K562 (cell line): Measurements from ENCODE around the gene KRT77. TPM values are rescaled to one million over a fixed set of nuclear protein-coding genes. Genes with fewer than 3 reads are reported as not detected.

Experiments
- BCL6 ChIP-seq: fragments of 250-450 bp; sonication (Bioruptor Pico); IDR thresholded peaks from 2 replicates; pipeline ENCODE4 v1.4.0; 2020
- ELF2 ChIP-seq: fragments of 250-450 bp; sonication (Bioruptor Pico); IDR thresholded peaks from 2 replicates; pipeline ENCODE4 v1.5.0; 2021; ENCODE audit warnings: mild to moderate bottlenecking
- MAFF ChIP-seq: IDR thresholded peaks from 2 replicates; pipeline ENCODE4 v1.6.1; 2012; ENCODE audit warnings: low read length, improper control_type of control experiment
- ZKSCAN1 ChIP-seq: fragments of 150-350 bp; IDR thresholded peaks from 2 replicates; pipeline ENCODE4 v1.6.1; 2016; ENCODE audit warnings: low read depth, low read length
- ZNF165 ChIP-seq: fragments of 250-450 bp; sonication (Bioruptor Pico); IDR thresholded peaks from 2 replicates; pipeline ENCODE4 v1.4.0; 2020; ENCODE audit warnings: borderline replicate concordance
- ZNF217 ChIP-seq: sonication (generic); formaldehyde crosslinking; IDR thresholded peaks from 2 replicates; pipeline ENCODE4 v1.8.0; 2022; ENCODE audit warnings: mild to moderate bottlenecking, missing genetic modification reagents
- ZNF263 ChIP-seq: sonication (generic); formaldehyde crosslinking; IDR thresholded peaks from 2 replicates; pipeline ENCODE4 v1.8.0; 2022; ENCODE audit warnings: mild to moderate bottlenecking, missing genetic modification reagents, borderline replicate concordance
- ZNF274 ChIP-seq: IDR thresholded peaks from 2 replicates; pipeline ENCODE4 v1.6.1; 2011; ENCODE audit warnings: low read depth, mild to moderate bottlenecking, low read length, moderate library complexity, borderline replicate concordance
- ZNF507 ChIP-seq: conservative IDR thresholded peaks from 2 replicates; pipeline ENCODE4 v1.6.1; 2017; ENCODE audit warnings: missing genetic modification characterization, missing compliant biosample characterization
- polyA plus RNA-seq, 8 experiments: library from polyadenylated mRNA; depleted of rRNA in 4 of 8; stranded (reverse) in 5 of 8; unstranded in 3 of 8; fragments of >200 nt; fragmentation: Nextera tagmentation in 2 of 8; fragmentation: Illumina TruSeq in 1 of 8; extraction: Ambion mirVana in 2 of 8; extraction: Trizol in 1 of 8; gene quantifications; 2 replicates each; pipeline versions ENCODE4 v1.2.1 to v1.2.3, GENCODE V29; 2011 to 2014; ENCODE audit warnings: inconsistent platforms in 1 of 8, missing spikeins in 1 of 8
- total RNA-seq, 7 experiments: library from RNA; depleted of rRNA in 6 of 7; stranded (reverse); fragments of >200 nt in 6 of 7; fragmentation: Illumina TruSeq in 2 of 7; extraction: Trizol in 2 of 7; gene quantifications; 2 replicates each; pipeline versions ENCODE4 v1.2.1 to v1.2.3, GENCODE V29; 2011 to 2021; ENCODE audit warnings: low replicate concordance in 1 of 7
- TF ChIP-seq, protein P1 (sequence below): fragments of 450-650 bp; formaldehyde crosslinking; IDR thresholded peaks from 2 replicates; pipeline ENCODE4 v1.4.0; 2020; ENCODE audit warnings: mild to moderate bottlenecking, moderate library complexity
- TF ChIP-seq, protein P2 (sequence below), 2 experiments: fragments of 450-650 bp; conservative IDR thresholded peaks; 2 replicates each; pipeline ENCODE4 v1.6.1; 2017; ENCODE audit warnings: mild to moderate bottlenecking in 2 of 2, moderate library complexity in 2 of 2
- TF ChIP-seq, protein P3 (sequence below): fragments of 250-450 bp; sonication (Bioruptor Pico); IDR thresholded peaks from 2 replicates; pipeline ENCODE4 v1.5.0; 2021
- TF ChIP-seq, protein P4 (sequence below): fragments of 250-450 bp; sonication (Bioruptor Pico); IDR thresholded peaks from 2 replicates; pipeline ENCODE4 v1.8.0; 2022; ENCODE audit warnings: inconsistent platforms, mild to moderate bottlenecking, moderate library complexity, borderline replicate concordance
- TF ChIP-seq, protein P5 (sequence below), 2 experiments: fragments of 450-650 bp; IDR thresholded peaks; 2 replicates each; pipeline ENCODE4 v1.6.1; 2018; ENCODE audit warnings: mild to moderate bottlenecking in 2 of 2, low read depth in 1 of 2; ENCODE audit not compliant: partially characterized antibody in 2 of 2
- TF ChIP-seq, protein P6 (sequence below), 2 experiments: fragments of 250-450 bp in 1 of 2; fragments of 450-650 bp in 1 of 2; sonication (Bioruptor Pico) in 1 of 2; IDR thresholded peaks; 2 replicates each; pipeline versions ENCODE4 v1.6.1 to v1.8.0; 2016 to 2021; ENCODE audit warnings: mild to moderate bottlenecking in 2 of 2, moderate library complexity in 2 of 2, missing compliant biosample characterization in 1 of 2, missing genetic modification characterization in 1 of 2

The KRT77 gene
- total and polyA plus RNA-seq, 9 of the 15 experiments (the other 6 are each of a cell fraction or from before 2014, with no cell fraction given), result not detected

DNA sequence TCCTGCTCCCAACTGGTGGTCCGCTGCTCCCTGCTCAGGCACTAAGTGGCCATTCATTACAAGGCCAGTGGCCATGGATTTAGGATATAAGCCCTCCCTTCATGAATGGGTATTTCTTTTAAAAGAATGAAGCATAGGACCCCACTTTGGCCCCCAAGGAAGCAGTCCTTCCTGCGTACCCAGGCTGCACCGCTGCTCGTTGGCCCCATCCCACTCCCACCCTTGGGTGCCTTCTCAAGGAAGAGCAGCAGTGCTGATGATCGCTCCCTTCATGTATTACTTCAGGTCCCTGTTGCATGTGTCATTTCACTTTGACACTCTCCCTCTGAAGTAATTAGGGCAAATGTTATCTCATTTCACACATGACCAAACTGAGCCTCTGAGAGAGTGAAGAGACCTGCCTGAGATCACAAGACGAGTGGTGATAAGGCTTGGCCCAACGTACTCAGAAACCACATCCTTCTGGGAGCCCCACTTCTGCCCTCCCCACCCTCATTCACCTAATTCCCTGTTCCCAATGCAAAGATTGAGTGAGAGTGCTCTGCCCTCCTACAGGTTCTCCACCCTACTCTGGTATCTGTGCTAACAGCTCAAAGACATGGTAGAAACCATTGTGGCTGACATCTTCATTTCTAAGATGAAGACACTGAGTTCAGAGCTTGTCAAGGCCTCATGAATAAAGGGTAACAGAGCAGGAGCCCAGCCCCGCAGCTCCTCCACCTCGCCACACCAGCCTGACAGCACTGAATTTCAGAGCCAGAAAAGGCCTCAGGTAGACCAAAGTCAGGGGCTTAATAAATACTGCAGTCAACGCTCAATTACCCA, 41.0 kb downstream of the KRT77 start (continued):
- TF ChIP-seq, protein P1, sequence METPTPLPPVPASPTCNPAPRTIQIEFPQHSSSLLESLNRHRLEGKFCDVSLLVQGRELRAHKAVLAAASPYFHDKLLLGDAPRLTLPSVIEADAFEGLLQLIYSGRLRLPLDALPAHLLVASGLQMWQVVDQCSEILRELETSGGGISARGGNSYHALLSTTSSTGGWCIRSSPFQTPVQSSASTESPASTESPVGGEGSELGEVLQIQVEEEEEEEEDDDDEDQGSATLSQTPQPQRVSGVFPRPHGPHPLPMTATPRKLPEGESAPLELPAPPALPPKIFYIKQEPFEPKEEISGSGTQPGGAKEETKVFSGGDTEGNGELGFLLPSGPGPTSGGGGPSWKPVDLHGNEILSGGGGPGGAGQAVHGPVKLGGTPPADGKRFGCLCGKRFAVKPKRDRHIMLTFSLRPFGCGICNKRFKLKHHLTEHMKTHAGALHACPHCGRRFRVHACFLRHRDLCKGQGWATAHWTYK (CRISPR knock-in tag), result peak; percentile 82; the same call in 1 of the 2 replicates
- TF ChIP-seq MAFF (no peak; the same call in 1 of the 2 replicates), ZKSCAN1 (no peak), ZNF274 (no peak; the same call in 1 of the 2 replicates), ZNF165 (CRISPR knock-in tag) (peak; percentile 46; the same call in 1 of the 2 replicates), ZNF217 (no peak), ELF2 (CRISPR knock-in tag) (peak; percentile 42; the same call in 1 of the 2 replicates), ZNF507 (tag) (no peak), BCL6 (CRISPR knock-in tag) (peak; percentile 64; the same call in 1 of the 2 replicates), ZNF263 (CRISPR knock-in tag) (no peak)
- TF ChIP-seq, protein P2, sequence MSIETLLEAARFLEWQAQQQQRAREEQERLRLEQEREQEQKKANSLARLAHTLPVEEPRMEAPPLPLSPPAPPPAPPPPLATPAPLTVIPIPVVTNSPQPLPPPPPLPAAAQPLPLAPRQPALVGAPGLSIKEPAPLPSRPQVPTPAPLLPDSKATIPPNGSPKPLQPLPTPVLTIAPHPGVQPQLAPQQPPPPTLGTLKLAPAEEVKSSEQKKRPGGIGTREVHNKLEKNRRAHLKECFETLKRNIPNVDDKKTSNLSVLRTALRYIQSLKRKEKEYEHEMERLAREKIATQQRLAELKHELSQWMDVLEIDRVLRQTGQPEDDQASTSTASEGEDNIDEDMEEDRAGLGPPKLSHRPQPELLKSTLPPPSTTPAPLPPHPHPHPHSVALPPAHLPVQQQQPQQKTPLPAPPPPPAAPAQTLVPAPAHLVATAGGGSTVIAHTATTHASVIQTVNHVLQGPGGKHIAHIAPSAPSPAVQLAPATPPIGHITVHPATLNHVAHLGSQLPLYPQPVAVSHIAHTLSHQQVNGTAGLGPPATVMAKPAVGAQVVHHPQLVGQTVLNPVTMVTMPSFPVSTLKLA (conservative IDR thresholded peaks at IDR 0.05), result peak in 1 of 2 experiments; percentile 76; a peak in 3 of 4 replicates
- TF ChIP-seq, protein P3, sequence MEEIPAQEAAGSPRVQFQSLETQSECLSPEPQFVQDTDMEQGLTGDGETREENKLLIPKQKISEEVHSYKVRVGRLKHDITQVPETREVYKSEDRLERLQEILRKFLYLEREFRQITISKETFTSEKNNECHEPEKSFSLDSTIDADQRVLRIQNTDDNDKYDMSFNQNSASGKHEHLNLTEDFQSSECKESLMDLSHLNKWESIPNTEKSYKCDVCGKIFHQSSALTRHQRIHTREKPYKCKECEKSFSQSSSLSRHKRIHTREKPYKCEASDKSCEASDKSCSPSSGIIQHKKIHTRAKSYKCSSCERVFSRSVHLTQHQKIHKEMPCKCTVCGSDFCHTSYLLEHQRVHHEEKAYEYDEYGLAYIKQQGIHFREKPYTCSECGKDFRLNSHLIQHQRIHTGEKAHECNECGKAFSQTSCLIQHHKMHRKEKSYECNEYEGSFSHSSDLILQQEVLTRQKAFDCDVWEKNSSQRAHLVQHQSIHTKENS (CRISPR knock-in tag), result no peak
- TF ChIP-seq, protein P4, sequence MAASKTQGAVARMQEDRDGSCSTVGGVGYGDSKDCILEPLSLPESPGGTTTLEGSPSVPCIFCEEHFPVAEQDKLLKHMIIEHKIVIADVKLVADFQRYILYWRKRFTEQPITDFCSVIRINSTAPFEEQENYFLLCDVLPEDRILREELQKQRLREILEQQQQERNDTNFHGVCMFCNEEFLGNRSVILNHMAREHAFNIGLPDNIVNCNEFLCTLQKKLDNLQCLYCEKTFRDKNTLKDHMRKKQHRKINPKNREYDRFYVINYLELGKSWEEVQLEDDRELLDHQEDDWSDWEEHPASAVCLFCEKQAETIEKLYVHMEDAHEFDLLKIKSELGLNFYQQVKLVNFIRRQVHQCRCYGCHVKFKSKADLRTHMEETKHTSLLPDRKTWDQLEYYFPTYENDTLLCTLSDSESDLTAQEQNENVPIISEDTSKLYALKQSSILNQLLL (CRISPR knock-in tag), result no peak
- TF ChIP-seq, protein P5, sequence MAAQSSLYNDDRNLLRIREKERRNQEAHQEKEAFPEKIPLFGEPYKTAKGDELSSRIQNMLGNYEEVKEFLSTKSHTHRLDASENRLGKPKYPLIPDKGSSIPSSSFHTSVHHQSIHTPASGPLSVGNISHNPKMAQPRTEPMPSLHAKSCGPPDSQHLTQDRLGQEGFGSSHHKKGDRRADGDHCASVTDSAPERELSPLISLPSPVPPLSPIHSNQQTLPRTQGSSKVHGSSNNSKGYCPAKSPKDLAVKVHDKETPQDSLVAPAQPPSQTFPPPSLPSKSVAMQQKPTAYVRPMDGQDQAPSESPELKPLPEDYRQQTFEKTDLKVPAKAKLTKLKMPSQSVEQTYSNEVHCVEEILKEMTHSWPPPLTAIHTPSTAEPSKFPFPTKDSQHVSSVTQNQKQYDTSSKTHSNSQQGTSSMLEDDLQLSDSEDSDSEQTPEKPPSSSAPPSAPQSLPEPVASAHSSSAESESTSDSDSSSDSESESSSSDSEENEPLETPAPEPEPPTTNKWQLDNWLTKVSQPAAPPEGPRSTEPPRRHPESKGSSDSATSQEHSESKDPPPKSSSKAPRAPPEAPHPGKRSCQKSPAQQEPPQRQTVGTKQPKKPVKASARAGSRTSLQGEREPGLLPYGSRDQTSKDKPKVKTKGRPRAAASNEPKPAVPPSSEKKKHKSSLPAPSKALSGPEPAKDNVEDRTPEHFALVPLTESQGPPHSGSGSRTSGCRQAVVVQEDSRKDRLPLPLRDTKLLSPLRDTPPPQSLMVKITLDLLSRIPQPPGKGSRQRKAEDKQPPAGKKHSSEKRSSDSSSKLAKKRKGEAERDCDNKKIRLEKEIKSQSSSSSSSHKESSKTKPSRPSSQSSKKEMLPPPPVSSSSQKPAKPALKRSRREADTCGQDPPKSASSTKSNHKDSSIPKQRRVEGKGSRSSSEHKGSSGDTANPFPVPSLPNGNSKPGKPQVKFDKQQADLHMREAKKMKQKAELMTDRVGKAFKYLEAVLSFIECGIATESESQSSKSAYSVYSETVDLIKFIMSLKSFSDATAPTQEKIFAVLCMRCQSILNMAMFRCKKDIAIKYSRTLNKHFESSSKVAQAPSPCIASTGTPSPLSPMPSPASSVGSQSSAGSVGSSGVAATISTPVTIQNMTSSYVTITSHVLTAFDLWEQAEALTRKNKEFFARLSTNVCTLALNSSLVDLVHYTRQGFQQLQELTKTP (IDR thresholded peaks at IDR 0.05; ENCODE audit: low read depth in 1 of 2, partially characterized antibody in 2 of 2), result peak; percentile 67 to 93
- TF ChIP-seq, protein P6, sequence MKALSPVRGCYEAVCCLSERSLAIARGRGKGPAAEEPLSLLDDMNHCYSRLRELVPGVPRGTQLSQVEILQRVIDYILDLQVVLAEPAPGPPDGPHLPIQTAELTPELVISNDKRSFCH (CRISPR knock-in tag; IDR thresholded peaks at IDR 0.05), result no peak
- TF ChIP-seq, protein P6 (tag; IDR thresholded peaks at IDR 0.05), result no peak; the same call in none of the 2 replicates
